H9 (cell line): Measurements from ENCODE around the gene AIMP1. TPM values are rescaled to one million over a fixed set of nuclear protein-coding genes. Genes with fewer than 3 reads are reported as not detected.

Source experiments
- DNase-seq: peaks from one replicate; pipeline ENCODE4 v3.0.0-alpha.2; 2017
- H2AFZ ChIP-seq: one replicate; pipeline ENCODE4 v1.6.1; 2013; ENCODE audit warnings: mild to moderate bottlenecking, low read length, control low read depth, moderate library complexity
- H2AK5ac ChIP-seq: 2 replicates; pipeline ENCODE4 v1.6.1; 2013; ENCODE audit warnings: low read length, control low read depth, mixed read lengths; ENCODE audit not compliant: insufficient read length
- H2BK120ac ChIP-seq: one replicate; pipeline ENCODE4 v1.6.1; 2013; ENCODE audit warnings: low read depth, mild to moderate bottlenecking, low read length, control low read depth, inconsistent platforms; ENCODE audit not compliant: poor library complexity, severe bottlenecking
- H2BK12ac ChIP-seq: 2 replicates; pipeline ENCODE4 v1.6.1; 2013; ENCODE audit warnings: low read length, control low read depth, mixed read lengths, low read depth; ENCODE audit not compliant: insufficient read length
- H2BK15ac ChIP-seq: 2 replicates; pipeline ENCODE4 v1.6.1; 2013; ENCODE audit warnings: low read depth, low read length, control low read depth
- H2BK20ac ChIP-seq: one replicate; pipeline ENCODE4 v1.6.1; 2013; ENCODE audit warnings: low read depth, mild to moderate bottlenecking, low read length, control low read depth, inconsistent platforms; ENCODE audit not compliant: poor library complexity, severe bottlenecking
- H2BK5ac ChIP-seq: 2 replicates; pipeline ENCODE4 v1.6.1; 2013; ENCODE audit warnings: low read length, control low read depth, mixed read lengths; ENCODE audit not compliant: insufficient read length
- H3K14ac ChIP-seq: 2 replicates; pipeline ENCODE4 v1.6.1; 2013; ENCODE audit warnings: low read length, control low read depth; ENCODE audit not compliant: insufficient read depth
- H3K18ac ChIP-seq: 2 replicates; pipeline ENCODE4 v1.6.1; 2013; ENCODE audit warnings: low read depth, mild to moderate bottlenecking, mixed read lengths, low read length, control low read depth; ENCODE audit not compliant: insufficient read length
- H3K23ac ChIP-seq: 2 replicates; pipeline ENCODE4 v1.6.1; 2013; ENCODE audit warnings: low read length, control low read depth, mixed read lengths, low read depth; ENCODE audit not compliant: insufficient read length
- H3K23me2 ChIP-seq: 2 replicates; pipeline ENCODE4 v1.6.1; 2013; ENCODE audit warnings: low read depth, mild to moderate bottlenecking, mixed read lengths, low read length, control low read depth; ENCODE audit not compliant: insufficient read length, poor library complexity, severe bottlenecking
- H3K27ac ChIP-seq: 2 replicates; pipeline ENCODE4 v1.5.1; 2013; ENCODE audit warnings: low read length, control low read depth, mixed read lengths, low read depth; ENCODE audit not compliant: insufficient read length
- H3K27me3 ChIP-seq: 2 replicates; pipeline ENCODE4 v1.6.1; 2013; ENCODE audit warnings: low read length, control low read depth, inconsistent platforms; ENCODE audit not compliant: insufficient read depth
- H3K4ac ChIP-seq: 2 replicates; pipeline ENCODE4 v1.6.1; 2013; ENCODE audit warnings: low read depth, mild to moderate bottlenecking, control low read depth, inconsistent platforms, low read length, moderate library complexity
- H3K4me1 ChIP-seq: 2 replicates; pipeline ENCODE4 v1.6.1; 2013; ENCODE audit warnings: low read length, control low read depth, inconsistent platforms; ENCODE audit not compliant: insufficient read depth
- H3K4me2 ChIP-seq: 2 replicates; pipeline ENCODE4 v1.6.1; 2013; ENCODE audit warnings: low read length, control low read depth, mixed read lengths; ENCODE audit not compliant: insufficient read length, insufficient read depth
- H3K56ac ChIP-seq: 2 replicates; pipeline ENCODE4 v1.6.1; 2013; ENCODE audit warnings: low read depth, mild to moderate bottlenecking, mixed read lengths, low read length, control low read depth; ENCODE audit not compliant: insufficient read length
- H3K79me1 ChIP-seq: 2 replicates; pipeline ENCODE4 v1.6.1; 2013; ENCODE audit warnings: low read depth, mild to moderate bottlenecking, moderate library complexity, low read length, control low read depth, inconsistent platforms; ENCODE audit not compliant: insufficient read depth, poor library complexity, severe bottlenecking
- H3K79me2 ChIP-seq: 2 replicates; pipeline ENCODE4 v1.6.1; 2013; ENCODE audit warnings: low read length, control low read depth, inconsistent platforms; ENCODE audit not compliant: insufficient read depth
- H3K9ac ChIP-seq: 2 replicates; pipeline ENCODE4 v1.6.1; 2013; ENCODE audit warnings: low read length, control low read depth, mixed read lengths; ENCODE audit not compliant: insufficient read length; ENCODE audit errors: extremely low read depth
- H3K9me3 ChIP-seq: one replicate; pipeline ENCODE4 v1.6.1; 2013; ENCODE audit warnings: low read depth, low read length, inconsistent platforms; ENCODE audit not compliant: control insufficient read depth
- H3T11ph ChIP-seq: one replicate; pipeline ENCODE4 v1.6.1; 2013; ENCODE audit warnings: mild to moderate bottlenecking, low read length, control low read depth, inconsistent platforms
- H4K20me1 ChIP-seq: one replicate; pipeline ENCODE4 v1.6.1; 2013; ENCODE audit not compliant: control insufficient read depth, insufficient read length, insufficient read depth
- H4K5ac ChIP-seq: 2 replicates; pipeline ENCODE4 v1.6.1; 2013; ENCODE audit warnings: low read depth, mild to moderate bottlenecking, mixed read lengths, low read length, control low read depth; ENCODE audit not compliant: insufficient read length
- H4K8ac ChIP-seq: replicated peaks from 2 replicates; pipeline ENCODE4 v1.6.1; 2013; ENCODE audit warnings: low read length, control low read depth, mixed read lengths, low read depth; ENCODE audit not compliant: insufficient read length
- H4K91ac ChIP-seq: 2 replicates; pipeline ENCODE4 v1.6.1; 2013; ENCODE audit warnings: low read depth, mild to moderate bottlenecking, moderate library complexity, mixed read lengths, low read length, control low read depth; ENCODE audit not compliant: insufficient read length
- H3K27ac Mint-ChIP-seq, 3 experiments: 2 replicates in 2 of 3; 3 replicates in 1 of 3; pipeline ENCODE4 v1.8.0; 2020 to 2021; ENCODE audit warnings: mixed read lengths in 3 of 3, mild to moderate bottlenecking in 1 of 3, moderate library complexity in 1 of 3
- H3K27me3 Mint-ChIP-seq: 2 replicates; pipeline ENCODE4 v1.8.0; 2021; ENCODE audit warnings: low read depth, mild to moderate bottlenecking, moderate library complexity, mixed read lengths
- H3K36me3 Mint-ChIP-seq, 3 experiments: 2 replicates in 2 of 3; 3 replicates in 1 of 3; pipeline ENCODE4 v1.8.0; 2020 to 2021; ENCODE audit warnings: low read depth in 3 of 3, mixed read lengths in 3 of 3; ENCODE audit not compliant: insufficient read depth in 1 of 3
- H3K4me1 Mint-ChIP-seq, 2 experiments: 2 replicates each; pipeline ENCODE4 v1.8.0; 2020; ENCODE audit warnings: mixed read lengths in 2 of 2
- H3K4me3 Mint-ChIP-seq, 2 experiments: 2 replicates in 1 of 2; 3 replicates in 1 of 2; pipeline ENCODE4 v1.8.0; 2020 to 2021; ENCODE audit warnings: mild to moderate bottlenecking in 2 of 2, mixed read lengths in 2 of 2, moderate library complexity in 1 of 2
- H3K9me3 Mint-ChIP-seq, 2 experiments: 2 replicates in 1 of 2; 3 replicates in 1 of 2; pipeline ENCODE4 v1.8.0; 2020; ENCODE audit warnings: mild to moderate bottlenecking in 2 of 2, mixed read lengths in 2 of 2, moderate library complexity in 1 of 2
- total RNA-seq: library from RNA; stranded (reverse); gene quantifications from 2 replicates; pipeline ENCODE4 v1.2.1, GENCODE V29; 2021
- TF ChIP-seq, protein P1 (sequence below): fragments of 200-600 bp; sonication (generic); conservative IDR thresholded peaks from 3 replicates; pipeline ENCODE4 v1.8.0; 2021; ENCODE audit warnings: antibody characterized with exemption, mild to moderate bottlenecking

AIMP1 gene
- total RNA-seq, 1 experiment from 2014 or later = 36.8 TPM

DNA sequence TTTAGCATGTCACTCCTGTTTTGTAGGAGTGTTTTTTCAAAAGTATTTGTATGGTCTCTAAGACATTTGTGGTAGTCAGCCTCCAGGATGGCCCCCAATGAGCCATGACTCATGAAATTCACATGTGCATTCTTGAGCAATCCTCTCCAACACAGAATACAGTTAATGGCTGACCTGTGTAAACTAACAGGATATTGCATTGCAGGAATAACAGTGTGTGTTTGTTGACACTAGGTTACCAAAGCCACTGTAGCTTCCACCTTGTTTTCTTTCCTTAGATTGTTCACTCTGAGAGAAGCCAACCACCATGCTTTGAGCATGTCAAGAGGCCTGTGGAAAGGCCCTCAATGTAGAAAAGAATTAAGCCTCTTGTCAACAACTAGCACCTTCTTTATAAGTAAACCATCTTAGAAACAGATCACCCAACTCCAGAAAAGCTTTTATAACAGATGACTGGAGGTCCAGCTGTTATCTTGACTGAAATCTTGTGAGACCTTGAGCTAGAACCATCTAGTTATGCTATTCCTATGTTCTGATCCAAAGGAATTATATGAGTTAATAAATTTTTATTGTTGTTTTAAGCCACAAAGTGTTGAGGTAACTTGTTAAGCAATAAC, 28.9 kb upstream of the AIMP1 start:
- no peak overlapping the region for H3T11ph ChIP-seq
- H3K9ac ChIP-seq = no peak overlapping the region
- no peaks in the 10 kb centered on the region for H3K79me1 ChIP-seq
- H3K27me3 ChIP-seq = no peaks in the 10 kb centered on the region
- H2BK20ac ChIP-seq = no peak overlapping the region
- H3K27ac ChIP-seq = no peak overlapping the region
- no peak overlapping the region for H3K4me2 ChIP-seq
- no peaks in the 10 kb centered on the region for H3K27me3 Mint-ChIP-seq
- no peak overlapping the region for H2BK5ac ChIP-seq
- H3K36me3 Mint-ChIP-seq = peaks cover 0 to 2% (median 2%) of the 10 kb centered on the region in 3 experiments; a peak in 4 of 7 replicates
- peak overlapping the region in 1 of 3 experiments; percentile 28; a peak in 1 of 7 replicates for H3K27ac Mint-ChIP-seq
- H3K23me2 ChIP-seq = no peaks in the 10 kb centered on the region
- H3K14ac ChIP-seq = no peak overlapping the region
- H3K4me1 ChIP-seq = no peaks in the 10 kb centered on the region; the same call in 1 of the 2 replicates
- no peak overlapping the region for H2AFZ ChIP-seq
- no peak overlapping the region for H3K4me3 Mint-ChIP-seq
- no peak overlapping the region for H2AK5ac ChIP-seq
- H3K4me1 Mint-ChIP-seq = peaks cover 3 to 6% of the 10 kb centered on the region in 2 experiments; a peak in 3 of 4 replicates
- H3K18ac ChIP-seq = no peak overlapping the region
- no peak overlapping the region for H4K8ac ChIP-seq
- no peaks in the 10 kb centered on the region for H3K9me3 Mint-ChIP-seq
- H3K56ac ChIP-seq = no peak overlapping the region
- H2BK12ac ChIP-seq = no peak overlapping the region
- H3K4ac ChIP-seq = no peak overlapping the region
- no peak overlapping the region for H2BK15ac ChIP-seq
- H3K79me2 ChIP-seq = no peaks in the 10 kb centered on the region
- no peak overlapping the region for H4K91ac ChIP-seq
- TF ChIP-seq, protein P1, sequence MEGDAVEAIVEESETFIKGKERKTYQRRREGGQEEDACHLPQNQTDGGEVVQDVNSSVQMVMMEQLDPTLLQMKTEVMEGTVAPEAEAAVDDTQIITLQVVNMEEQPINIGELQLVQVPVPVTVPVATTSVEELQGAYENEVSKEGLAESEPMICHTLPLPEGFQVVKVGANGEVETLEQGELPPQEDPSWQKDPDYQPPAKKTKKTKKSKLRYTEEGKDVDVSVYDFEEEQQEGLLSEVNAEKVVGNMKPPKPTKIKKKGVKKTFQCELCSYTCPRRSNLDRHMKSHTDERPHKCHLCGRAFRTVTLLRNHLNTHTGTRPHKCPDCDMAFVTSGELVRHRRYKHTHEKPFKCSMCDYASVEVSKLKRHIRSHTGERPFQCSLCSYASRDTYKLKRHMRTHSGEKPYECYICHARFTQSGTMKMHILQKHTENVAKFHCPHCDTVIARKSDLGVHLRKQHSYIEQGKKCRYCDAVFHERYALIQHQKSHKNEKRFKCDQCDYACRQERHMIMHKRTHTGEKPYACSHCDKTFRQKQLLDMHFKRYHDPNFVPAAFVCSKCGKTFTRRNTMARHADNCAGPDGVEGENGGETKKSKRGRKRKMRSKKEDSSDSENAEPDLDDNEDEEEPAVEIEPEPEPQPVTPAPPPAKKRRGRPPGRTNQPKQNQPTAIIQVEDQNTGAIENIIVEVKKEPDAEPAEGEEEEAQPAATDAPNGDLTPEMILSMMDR = no peak
- no peak overlapping the region for H4K5ac ChIP-seq
- no peak overlapping the region for H2BK120ac ChIP-seq
- no peaks in the 10 kb centered on the region for H4K20me1 ChIP-seq
- no peak for DNase-seq
- no peak overlapping the region for H3K23ac ChIP-seq
- H3K9me3 ChIP-seq = no peaks in the 10 kb centered on the region
